ENCODE measurements around the gene KIAA1217. TPM values are rescaled to one million over a fixed set of nuclear protein-coding genes. Genes with fewer than 3 reads are reported as not detected.

The KIAA1217 gene
- total RNA-seq, 1 experiment from 2014 or later: 18.6 TPM

DNA sequence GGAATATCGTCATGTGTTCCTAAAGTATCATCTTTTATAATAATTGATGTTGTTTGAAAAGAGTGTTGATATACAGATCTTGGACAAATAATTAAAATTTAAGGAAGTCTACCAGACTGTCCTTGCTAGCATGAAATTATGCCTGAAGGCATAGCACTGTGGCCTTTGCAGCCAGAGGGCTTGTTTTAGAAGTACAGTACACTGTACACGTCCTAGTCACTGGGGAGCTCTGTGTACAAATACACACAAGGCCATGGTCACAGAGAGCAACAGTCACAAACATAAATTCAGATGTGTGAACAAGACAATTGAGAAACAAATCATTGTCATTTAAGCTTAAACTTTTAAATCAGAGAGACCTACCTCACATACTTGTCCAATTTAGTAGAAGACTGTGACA is 133.0 kb downstream of the KIAA1217 start:
- no peak overlapping the region for H2BK120ac ChIP-seq (ENCODE audit: low read depth, low read length, poor library complexity, severe bottlenecking)
- Mint-ChIP-seq H3K4me3 (no peak overlapping the region), H3K4me1 (peaks cover 10 to 17% of the 10 kb centered on the region in 2 experiments), H3K9me3 (0 out of 5 replicates have a peak, but pooled peaks cover 0 to 2% of the 10 kb centered on the region in 2 experiments), H3K36me3 (ENCODE audit: insufficient read depth in 1 of 3, low read depth in 3 of 3) (no peaks in the 10 kb centered on the region), H3K27me3 (ENCODE audit: low read depth) (no peaks in the 10 kb centered on the region), H3K27ac (no peak overlapping the region)
- no peak overlapping the region for H3T11ph ChIP-seq (ENCODE audit: low read length)
- H2AFZ ChIP-seq (ENCODE audit: low read length): no peak overlapping the region
- H3K4me2 ChIP-seq (ENCODE audit: insufficient read depth, insufficient read length, low read length): no peak overlapping the region
- H2BK20ac ChIP-seq (ENCODE audit: low read depth, low read length, poor library complexity, severe bottlenecking): no peak overlapping the region
- no CpG with 5 or more reads among the region's 2 CpGs for WGBS (ENCODE audit: extremely low coverage, insufficient read length, low lambda C conversion rate)
- H4K20me1 ChIP-seq (ENCODE audit: control insufficient read depth, insufficient read depth, insufficient read length): no peaks in the 10 kb centered on the region
- H3K4ac ChIP-seq (ENCODE audit: low read depth, low read length): no peak overlapping the region
- no peak overlapping the region for H3K9ac ChIP-seq (ENCODE audit: extremely low read depth, insufficient read length, low read length)
- no peak overlapping the region for H3K14ac ChIP-seq (ENCODE audit: insufficient read depth, low read length)
- no peaks in the 10 kb centered on the region for H3K4me1 ChIP-seq (ENCODE audit: insufficient read depth, low read length)
- TF ChIP-seq, protein P1, sequence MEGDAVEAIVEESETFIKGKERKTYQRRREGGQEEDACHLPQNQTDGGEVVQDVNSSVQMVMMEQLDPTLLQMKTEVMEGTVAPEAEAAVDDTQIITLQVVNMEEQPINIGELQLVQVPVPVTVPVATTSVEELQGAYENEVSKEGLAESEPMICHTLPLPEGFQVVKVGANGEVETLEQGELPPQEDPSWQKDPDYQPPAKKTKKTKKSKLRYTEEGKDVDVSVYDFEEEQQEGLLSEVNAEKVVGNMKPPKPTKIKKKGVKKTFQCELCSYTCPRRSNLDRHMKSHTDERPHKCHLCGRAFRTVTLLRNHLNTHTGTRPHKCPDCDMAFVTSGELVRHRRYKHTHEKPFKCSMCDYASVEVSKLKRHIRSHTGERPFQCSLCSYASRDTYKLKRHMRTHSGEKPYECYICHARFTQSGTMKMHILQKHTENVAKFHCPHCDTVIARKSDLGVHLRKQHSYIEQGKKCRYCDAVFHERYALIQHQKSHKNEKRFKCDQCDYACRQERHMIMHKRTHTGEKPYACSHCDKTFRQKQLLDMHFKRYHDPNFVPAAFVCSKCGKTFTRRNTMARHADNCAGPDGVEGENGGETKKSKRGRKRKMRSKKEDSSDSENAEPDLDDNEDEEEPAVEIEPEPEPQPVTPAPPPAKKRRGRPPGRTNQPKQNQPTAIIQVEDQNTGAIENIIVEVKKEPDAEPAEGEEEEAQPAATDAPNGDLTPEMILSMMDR (conservative IDR thresholded peaks at IDR 0.05): no peak
- H4K8ac ChIP-seq (replicated peaks; ENCODE audit: insufficient read length, low read depth, low read length): no peak overlapping the region
- no peaks in the 10 kb centered on the region for H3K23me2 ChIP-seq (ENCODE audit: insufficient read length, low read depth, low read length, poor library complexity, severe bottlenecking)
- H3K23ac ChIP-seq (ENCODE audit: insufficient read length, low read depth, low read length): no peak overlapping the region
- no peak for DNase-seq
- no peak overlapping the region for H3K27ac ChIP-seq (ENCODE audit: insufficient read length, low read depth, low read length)
- no peaks in the 10 kb centered on the region for H3K9me3 ChIP-seq (ENCODE audit: control insufficient read depth, low read depth, low read length)
- no peaks in the 10 kb centered on the region for H3K27me3 ChIP-seq (ENCODE audit: insufficient read depth, low read length)
- H3K18ac ChIP-seq (ENCODE audit: insufficient read length, low read depth, low read length): no peak overlapping the region
- no peak overlapping the region for H2BK5ac ChIP-seq (ENCODE audit: insufficient read length, low read length)
- no peak overlapping the region for H2BK15ac ChIP-seq (ENCODE audit: low read depth, low read length)
- H2BK12ac ChIP-seq (ENCODE audit: insufficient read length, low read depth, low read length): no peak overlapping the region
- H3K79me1 ChIP-seq (ENCODE audit: insufficient read depth, low read depth, low read length, poor library complexity, severe bottlenecking): no peaks in the 10 kb centered on the region
- H4K5ac ChIP-seq (ENCODE audit: insufficient read length, low read depth, low read length): no peak overlapping the region
- no peak overlapping the region for H2AK5ac ChIP-seq (ENCODE audit: insufficient read length, low read length)
- no peak overlapping the region for H3K56ac ChIP-seq (ENCODE audit: insufficient read length, low read depth, low read length)
- no peak overlapping the region for H4K91ac ChIP-seq (ENCODE audit: insufficient read length, low read depth, low read length)
- no peaks in the 10 kb centered on the region for H3K79me2 ChIP-seq (ENCODE audit: insufficient read depth, low read length)

Data from H9 (cell line).